Thyroid gland (tissue), 4 donors: ENCODE data around the gene FBXL7. TPM values are rescaled to one million over a fixed set of nuclear protein-coding genes. Genes with fewer than 3 reads are reported as not detected.

Experiments used
- DNase-seq, 2 donors: peaks; one replicate each; pipeline ENCODE4 v3.0.0-alpha.2; 2019
- H3K27ac ChIP-seq, 3 donors: fragments of 200-600 bp; sonication (generic); 1 replicate in 2 of 3; 2 replicates in 1 of 3; pipeline ENCODE4 v1.5.1; 2016 to 2019; ENCODE audit warnings: mild to moderate bottlenecking in 1 of 3, moderate library complexity in 1 of 3
- H3K27me3 ChIP-seq: fragments of 200-600 bp; sonication (generic); one replicate; pipeline ENCODE4 v1.5.1; 2019
- H3K36me3 ChIP-seq, 2 donors: fragments of 200-600 bp; sonication (generic); one replicate each; pipeline ENCODE4 v1.5.1; 2016 to 2019
- H3K4me1 ChIP-seq, 2 donors: fragments of 200-600 bp; sonication (generic); one replicate each; pipeline ENCODE4 v1.5.1; 2017 to 2019
- H3K4me3 ChIP-seq, 3 donors: fragments of 200-600 bp; sonication (generic); replicated peaks in 1 of 3; 1 replicate in 2 of 3; 2 replicates in 1 of 3; pipeline ENCODE4 v1.5.1; 2016; ENCODE audit warnings: mild to moderate bottlenecking in 1 of 3
- H3K9me3 ChIP-seq: fragments of 200-600 bp; sonication (generic); one replicate; pipeline ENCODE4 v1.5.1; 2017
- CTCF ChIP-seq, 6 experiments: fragments of 200-600 bp in 3 of 6; fragments of 450-650 bp in 3 of 6; sonication (generic) in 3 of 6; IDR thresholded peaks; one replicate each; pipeline ENCODE4 v1.5.1; 2016 to 2019; ENCODE audit warnings: antibody characterized with exemption in 6 of 6, mild to moderate bottlenecking in 2 of 6, inconsistent platforms in 1 of 6, moderate library complexity in 1 of 6
- POLR2A ChIP-seq, 2 donors: fragments of 450-650 bp; IDR thresholded peaks; one replicate each; pipeline ENCODE4 v1.6.1; 2017; ENCODE audit warnings: antibody characterized with exemption in 2 of 2, mild to moderate bottlenecking in 2 of 2, moderate library complexity in 1 of 2
- WGBS, 2 donors: methylation state at CpG; one replicate each; pipeline ENCODE4 v1.1.5; 2017; 5-methylcytosine and 5-hydroxymethylcytosine counted together
- intact Hi-C: fragments of 100-400 bp; cut with DNase I; formaldehyde crosslinking; loops from one replicate; pipeline ENCODE4 v1.15.1; 2023
- total RNA-seq, 4 donors: library from RNA; depleted of rRNA; stranded (reverse); fragments of >200 nt; gene quantifications; one replicate each; pipeline ENCODE4 v1.2.3, GENCODE V29; 2016

Gene FBXL7
- total RNA-seq, 4 donors from 2014 or later: 6.4 to 11.8 (median 9.2) TPM

- Histone ChIP-seq H3K9me3 (no peaks in the 10 kb centered on the region), H3K36me3 (no peaks in the 10 kb centered on the region), H3K27me3 (no peaks in the 10 kb centered on the region), H3K4me1 (no peaks in the 10 kb centered on the region), H3K27ac (no peak overlapping the region), H3K4me3 (no peak overlapping the region)
- intact Hi-C loops: no loop called here
- TF ChIP-seq POLR2A (IDR thresholded peaks at IDR 0.05) (no peak), CTCF (IDR thresholded peaks at IDR 0.05) (no peak)
- 77 to 93% methylated on average over 1 of the region's 1 CpG for WGBS, 2 donors
- no peak for DNase-seq
Observed at GRCh38 chr5:15571081-15571480, 71.1 kb downstream of the FBXL7 start.

- TF ChIP-seq POLR2A (IDR thresholded peaks at IDR 0.05) (no peak), CTCF (IDR thresholded peaks at IDR 0.05) (no peak)
- DNase-seq: no peak
- Histone ChIP-seq H3K4me3 (no peak overlapping the region), H3K27ac (no peak overlapping the region), H3K36me3 (no peaks in the 10 kb centered on the region), H3K27me3 (no peaks in the 10 kb centered on the region), H3K9me3 (no peaks in the 10 kb centered on the region), H3K4me1 (no peaks in the 10 kb centered on the region)
- WGBS, 2 donors: 93 to 98% methylated on average over 7 of the region's 7 CpGs
- intact Hi-C loops: no loop called here
Observed at GRCh38 chr5:15571618-15572017, 71.6 kb downstream of the FBXL7 start.

DNA sequence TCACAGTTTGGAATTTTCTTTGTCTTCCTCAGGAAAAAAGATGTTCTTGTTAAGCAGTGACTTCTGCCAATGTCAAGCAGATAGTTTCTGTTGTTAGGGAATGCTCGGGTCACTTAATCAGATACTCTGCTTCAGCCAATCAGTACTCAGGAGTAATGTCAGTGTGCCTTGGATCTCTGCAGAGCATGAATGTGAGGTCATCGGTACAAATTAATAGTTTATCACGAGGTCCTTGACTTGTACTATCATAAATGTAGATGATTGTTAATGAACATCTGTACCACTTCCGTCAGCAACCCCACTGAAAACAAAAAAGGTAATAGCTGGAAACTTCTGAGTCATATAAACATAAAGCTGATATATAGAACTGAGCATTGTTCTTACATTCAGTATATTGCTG lies 73.6 kb downstream of the FBXL7 start:
- DNase-seq: no peak
- intact Hi-C loops: no loop called here
- no peak overlapping the region for H3K27ac ChIP-seq

DNA sequence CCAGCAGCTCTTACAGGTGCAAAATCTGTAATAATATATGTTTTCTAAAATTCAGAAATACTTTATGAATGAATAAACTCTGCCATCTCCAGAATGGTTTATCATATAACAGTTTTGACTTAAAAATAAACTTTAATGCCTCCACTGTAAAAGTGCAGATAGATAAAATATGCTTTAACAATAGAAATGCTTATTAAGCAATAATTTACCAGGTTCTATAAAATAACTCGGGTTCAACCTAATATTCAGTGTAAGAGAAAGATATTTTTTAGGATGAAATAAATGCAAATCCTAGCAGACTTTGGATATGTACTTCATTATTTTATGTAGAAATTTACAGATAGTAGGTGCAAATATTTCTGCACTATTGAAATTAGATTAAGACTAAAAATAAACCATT lies 74.1 kb downstream of the FBXL7 start:
- Histone ChIP-seq H3K27ac (no peak overlapping the region), H3K9me3 (no peaks in the 10 kb centered on the region), H3K27me3 (no peaks in the 10 kb centered on the region), H3K4me1 (no peaks in the 10 kb centered on the region), H3K4me3 (no peak overlapping the region), H3K36me3 (no peaks in the 10 kb centered on the region)
- no peak for TF ChIP-seq POLR2A (IDR thresholded peaks at IDR 0.05)
- TF ChIP-seq CTCF (IDR thresholded peaks at IDR 0.05): no peak
- 91 to 93% methylated on average over 1 of the region's 1 CpG for WGBS, 2 donors
- intact Hi-C loops: no loop called here
- no peak for DNase-seq

More for the DNA sequence above, 73.6 kb downstream of the FBXL7 start:
- Histone ChIP-seq H3K4me1 (no peaks in the 10 kb centered on the region), H3K9me3 (no peaks in the 10 kb centered on the region), H3K36me3 (no peaks in the 10 kb centered on the region), H3K4me3 (no peak overlapping the region), H3K27me3 (no peaks in the 10 kb centered on the region)
- TF ChIP-seq CTCF (IDR thresholded peaks at IDR 0.05): no peak
- no peak for TF ChIP-seq POLR2A (IDR thresholded peaks at IDR 0.05)
- 73 to 80% methylated on average over 4 of the region's 4 CpGs for WGBS, 2 donors

- no peak for TF ChIP-seq CTCF (IDR thresholded peaks at IDR 0.05)
- no peak for TF ChIP-seq POLR2A (IDR thresholded peaks at IDR 0.05)
- no peaks in the 10 kb centered on the region for H3K36me3 ChIP-seq
- H3K4me3 ChIP-seq: no peak overlapping the region
- H3K4me1 ChIP-seq: no peaks in the 10 kb centered on the region
- DNase-seq: no peak
- H3K27me3 ChIP-seq: no peaks in the 10 kb centered on the region
- intact Hi-C loops: no loop called here
- H3K27ac ChIP-seq: no peak overlapping the region
- WGBS, 2 donors: 53 to 62% methylated on average over 3 of the region's 3 CpGs
- H3K9me3 ChIP-seq: no peaks in the 10 kb centered on the region
Observed at GRCh38 chr5:15574806-15575325, 74.9 kb downstream of the FBXL7 start.
